Measurements from ENCODE around the gene FAAP20. TPM values are rescaled to one million over a fixed set of nuclear protein-coding genes. Genes with fewer than 3 reads are reported as not detected.

Gene FAAP20
- total RNA-seq, 1 experiment from 2014 or later = 112 TPM

GRCh38 chr1:2155147-2155598 lies 39.4 kb downstream of the FAAP20 start:
- H3K4me1 ChIP-seq (ENCODE audit: control insufficient read depth in 1 of 2, insufficient read depth in 2 of 2, low read length in 2 of 2) = no peaks in the 10 kb centered on the region
- RAD21 ChIA-PET (ENCODE audit: low non-redundant PET in 1 of 2, low total read pairs in 2 of 2, uncharacterized antibody in 2 of 2, unreplicated experiment in 2 of 2) = no interaction called here
- DNase-seq (ENCODE audit: low read depth, low spot score) (no peak), ATAC-seq (no peak)
- no peaks in the 10 kb centered on the region for H3K9me2 ChIP-seq (ENCODE audit: insufficient read depth)
- no peak overlapping the region for H3K4me2 ChIP-seq (ENCODE audit: low read length)
- no peaks in the 10 kb centered on the region for H4K20me1 ChIP-seq (ENCODE audit: insufficient read depth)
- intact Hi-C loops (cut with micrococcal nuclease) = no loop called here
- peaks cover 0 to 5% of the 10 kb centered on the region in 2 experiments; a peak in 3 of 4 replicates for H3K36me3 ChIP-seq (ENCODE audit: control insufficient read depth in 1 of 2, insufficient read depth in 2 of 2, low read length in 2 of 2)
- H3K9ac ChIP-seq (ENCODE audit: low read length) = no peak overlapping the region
- H3K27me3 ChIP-seq (ENCODE audit: insufficient read depth, low read length) = no peaks in the 10 kb centered on the region
- POLR2A ChIA-PET = no interaction called here
- CTCF ChIA-PET = interaction anchor here (1.2 kb wide), 1 partner anchor 15 kb away, joined by 4 read pairs; no protein-coding TSS in a partner anchor
- no peak for TF ChIP-seq CTCF (IDR thresholded peaks at IDR 0.05 in 2 of 3, conservative IDR thresholded peaks at IDR 0.05 in 1 of 3; ENCODE audit: borderline replicate concordance in 1 of 3, insufficient read depth in 1 of 3, low read depth in 2 of 3, low read length in 2 of 3)
- no peak for TF ChIP-seq POLR2AphosphoS5 (IDR thresholded peaks at IDR 0.05; ENCODE audit: low read depth, low read length)
- TF ChIP-seq YY1 (IDR thresholded peaks at IDR 0.05; ENCODE audit: extremely low read depth, insufficient replicate concordance, low read depth, low read length) = no peak
- TF ChIP-seq ATF3 (IDR thresholded peaks at IDR 0.05) = no peak
- no peak for TF ChIP-seq TCF7L2 (IDR thresholded peaks at IDR 0.05; ENCODE audit: borderline replicate concordance, extremely low read depth, insufficient read depth, insufficient read length)
- TF ChIP-seq SRF (IDR thresholded peaks at IDR 0.05; ENCODE audit: low read depth) = no peak
- no peak for TF ChIP-seq EZH2 (IDR thresholded peaks at IDR 0.05)
- TF ChIP-seq RAD21 (IDR thresholded peaks at IDR 0.05; ENCODE audit: low read depth) = no peak
- TF ChIP-seq CBX3 (IDR thresholded peaks at IDR 0.05; ENCODE audit: low read depth) = no peak
- no peak for TF ChIP-seq REST (IDR thresholded peaks at IDR 0.05; ENCODE audit: low read depth)
- no peak for TF ChIP-seq SIN3A (IDR thresholded peaks at IDR 0.05; ENCODE audit: low read depth)
- H3K4me3 ChIP-seq (replicated peaks in 1 of 2; ENCODE audit: low read depth in 1 of 2, low read length in 2 of 2) = no peak overlapping the region
- no peak overlapping the region for H2AFZ ChIP-seq (ENCODE audit: low read depth, low read length, poor library complexity, severe bottlenecking)
- peaks cover 0 to 4% of the 10 kb centered on the region in 2 experiments; a peak in 1 of 4 replicates for H3K9me3 ChIP-seq (ENCODE audit: control insufficient read depth in 1 of 2, insufficient read depth in 1 of 2, low read depth in 1 of 2, low read length in 2 of 2)
- no TSS peak for BruUV-seq (replicated peaks)
- H3K27ac ChIP-seq (ENCODE audit: low read depth, low read length) = no peak overlapping the region
- no peaks in the 10 kb centered on the region for H3K79me2 ChIP-seq (ENCODE audit: insufficient read depth, low read length)
